Endothelial cell of umbilical vein (primary cell): ENCODE results near the gene NR5A1. TPM values are rescaled to one million over a fixed set of nuclear protein-coding genes. Genes with fewer than 3 reads are reported as not detected.

Experiments
- BruUV-seq: library from RNA; stranded (reverse); fragments of 400-500 nt; replicated peaks from 2 replicates; lab custom pipeline; 2021; lab: Mats Ljungman, UMichigan
- CTCF ChIA-PET: fragments of 300-600, 350-600 bp; sonication (Branson Sonifier 250); formaldehyde crosslinking; loops from one replicate; lab custom pipeline; 2021; ENCODE audit warnings: antibody characterized with exemption, inconsistent platforms; lab: Charles Lee
- POLR2A ChIA-PET: fragments of 300-600, 350-600 bp; sonication (Branson Sonifier 250); formaldehyde crosslinking; loops from one replicate; lab custom pipeline; 2021; ENCODE audit warnings: antibody characterized with exemption, inconsistent platforms; lab: Charles Lee
- DNase-seq: peaks from one replicate; pipeline ENCODE4 v3.0.0-alpha.2; 2011; ENCODE audit warnings: low read depth, low spot score
- FAIRE-seq: peaks from 2 replicates; lab custom pipeline; 2011; peaks lifted over from hg19 to GRCh38; lab: Jason Lieb, UNC
- H2AFZ ChIP-seq: 2 replicates; pipeline ENCODE4 v1.6.0; 2012; ENCODE audit warnings: low read depth, low read length, control low read depth, inconsistent platforms
- H3K27ac ChIP-seq: 2 replicates; pipeline ENCODE4 v1.5.1; 2011; ENCODE audit warnings: low read depth, mild to moderate bottlenecking, control low read depth, low read length, moderate library complexity; ENCODE audit not compliant: insufficient read depth
- H3K27me3 ChIP-seq, 2 experiments: 2 replicates each; pipeline versions ENCODE4 v1.6.0 to v1.6.1; 2011; ENCODE audit warnings: low read length in 2 of 2, mixed read lengths in 1 of 2; ENCODE audit not compliant: control insufficient read depth in 2 of 2, insufficient read depth in 2 of 2
- H3K36me3 ChIP-seq, 2 experiments: 2 replicates in 1 of 2; 3 replicates in 1 of 2; pipeline ENCODE4 v1.5.1; 2011; ENCODE audit warnings: low read length in 2 of 2, mild to moderate bottlenecking in 1 of 2, moderate library complexity in 1 of 2; ENCODE audit not compliant: control insufficient read depth in 2 of 2, insufficient read depth in 2 of 2; ENCODE audit errors: extremely low read depth in 1 of 2
- H3K4me1 ChIP-seq: 3 replicates; pipeline ENCODE4 v1.5.1; 2011; ENCODE audit warnings: mild to moderate bottlenecking, low read length; ENCODE audit not compliant: control insufficient read depth, insufficient read depth; ENCODE audit errors: extremely low read depth
- H3K4me2 ChIP-seq: 2 replicates; pipeline ENCODE4 v1.6.1; 2011; ENCODE audit warnings: low read length, control low read depth, mixed read lengths; ENCODE audit not compliant: insufficient read depth
- H3K4me3 ChIP-seq, 3 experiments: fragments of 200-600 bp in 1 of 3; sonication (generic), shearing (Covaris generic) in 1 of 3; replicated peaks in 1 of 3; 2 replicates each; pipeline ENCODE4 v1.5.1; 2011 to 2016; ENCODE audit warnings: control low read depth in 3 of 3, low read length in 3 of 3, mild to moderate bottlenecking in 2 of 3, inconsistent platforms in 1 of 3, low read depth in 1 of 3, moderate library complexity in 1 of 3; ENCODE audit not compliant: insufficient read depth in 1 of 3
- H3K79me2 ChIP-seq: 2 replicates; pipeline ENCODE4 v1.6.0; 2012; ENCODE audit warnings: low read length, inconsistent platforms; ENCODE audit not compliant: control insufficient read depth, insufficient read depth
- H3K9ac ChIP-seq: replicated peaks from 2 replicates; pipeline ENCODE3; 2011; ENCODE audit warnings: low read length, control low read depth; ENCODE audit not compliant: insufficient read depth; ENCODE audit errors: extremely low read depth
- H3K9me1 ChIP-seq: replicated peaks from 3 replicates; pipeline ENCODE4 v1.6.0; 2011; ENCODE audit warnings: mild to moderate bottlenecking, low read length; ENCODE audit not compliant: control insufficient read depth, insufficient read depth; ENCODE audit errors: extremely low read depth
- H3K9me3 ChIP-seq: replicated peaks from 2 replicates; pipeline ENCODE4 v1.5.1; 2012; ENCODE audit warnings: low read length, inconsistent platforms; ENCODE audit not compliant: control insufficient read depth, insufficient read depth
- H4K20me1 ChIP-seq: replicated peaks from 2 replicates; pipeline ENCODE3; 2011; ENCODE audit warnings: mild to moderate bottlenecking, low read length; ENCODE audit not compliant: control insufficient read depth, insufficient read depth; ENCODE audit errors: extremely low read depth
- EZH2 ChIP-seq: IDR thresholded peaks from 2 replicates; pipeline ENCODE4 v1.6.1; 2012; ENCODE audit warnings: borderline replicate concordance, low read depth, mild to moderate bottlenecking, moderate library complexity, low read length, inconsistent platforms; ENCODE audit not compliant: severe bottlenecking
- FOS ChIP-seq: IDR thresholded peaks from 2 replicates; pipeline ENCODE4 v1.6.1; 2011; ENCODE audit warnings: mild to moderate bottlenecking, low read length, moderate library complexity, borderline replicate concordance; ENCODE audit not compliant: insufficient read depth
- GATA2 ChIP-seq: IDR thresholded peaks from 2 replicates; pipeline ENCODE4 v1.7.0; 2011; ENCODE audit warnings: low read depth, mild to moderate bottlenecking, moderate library complexity, mixed read lengths, low read length; ENCODE audit not compliant: insufficient read length, insufficient read depth
- JUN ChIP-seq: IDR thresholded peaks from 2 replicates; pipeline ENCODE4 v1.6.1; 2011; ENCODE audit warnings: borderline replicate concordance, low read depth; ENCODE audit not compliant: insufficient read length, insufficient read depth
- MAX ChIP-seq: IDR thresholded peaks from 2 replicates; pipeline ENCODE4 v1.6.1; 2011; ENCODE audit not compliant: insufficient read depth, insufficient read length
- MYC ChIP-seq: IDR thresholded peaks from one replicate; pipeline ENCODE4 v1.6.1; 2011; ENCODE audit warnings: mild to moderate bottlenecking, low read depth, low read length
- POLR2A ChIP-seq: IDR thresholded peaks from 2 replicates; pipeline ENCODE4 v1.6.1; 2012; ENCODE audit warnings: low read depth, mild to moderate bottlenecking, control low read depth, low read length
- POLR2AphosphoS5 ChIP-seq: IDR thresholded peaks from 2 replicates; pipeline ENCODE4 v1.6.1; 2012; ENCODE audit warnings: low read depth, mild to moderate bottlenecking, control low read depth, low read length, moderate library complexity; ENCODE audit not compliant: insufficient read depth
- dilution Hi-C: fragments of 300-500 bp; cut with MboI; formaldehyde crosslinking; loops from one replicate; pipeline ENCODE4 v1.15.0; 2019; ENCODE audit warnings: low sequenced_read_pairs; ENCODE audit not compliant: extremely low pct_ligation_motif_present
- intact Hi-C: fragments of 100-400 bp; cut with micrococcal nuclease; formaldehyde crosslinking; loops from one replicate; pipeline ENCODE4 v1.10.0; 2022
- polyA plus RNA-seq, 4 experiments: library from polyadenylated mRNA; depleted of rRNA in 3 of 4; stranded (reverse) in 3 of 4; unstranded in 1 of 4; fragments of >200 nt; gene quantifications; 2 replicates each; pipeline versions ENCODE4 v1.2.1 to v1.2.3, GENCODE V29; 2011 to 2012; ENCODE audit warnings: missing spikeins in 1 of 4
- total RNA-seq: library from RNA; stranded (reverse); gene quantifications from 2 replicates; pipeline ENCODE4 v1.2.3, GENCODE V29; 2021
- TF ChIP-seq, protein P1 (sequence below), 2 donors: IDR thresholded peaks; 1 replicate in 1 of 2; 2 replicates in 1 of 2; pipeline ENCODE4 v1.5.1; 2011; ENCODE audit warnings: low read length in 2 of 2, mild to moderate bottlenecking in 2 of 2, moderate library complexity in 2 of 2, control low read depth in 1 of 2, inconsistent platforms in 1 of 2, low read depth in 1 of 2; ENCODE audit not compliant: insufficient read depth in 1 of 2; ENCODE audit errors: extremely low read depth in 1 of 2

The NR5A1 gene
- total and polyA plus RNA-seq, 2 donors (not counting 3 experiments of a cell fraction or from before 2014, with no cell fraction given): not detected

GRCh38 chr9:124479947-124480620, 27.1 kb downstream of the NR5A1 start:
- Histone ChIP-seq H3K27me3 (peaks cover 20 to 33% of the 10 kb centered on the region in 2 experiments), H4K20me1 (no peaks in the 10 kb centered on the region), H2AFZ (no peak overlapping the region), H3K79me2 (no peaks in the 10 kb centered on the region), H3K4me2 (no peak overlapping the region), H3K4me1 (no peaks in the 10 kb centered on the region), H3K27ac (no peak overlapping the region), H3K9me3 (no peaks in the 10 kb centered on the region), H3K36me3 (no peaks in the 10 kb centered on the region), H3K9me1 (no peaks in the 10 kb centered on the region), H3K9ac (no peak overlapping the region), H3K4me3 (no peak overlapping the region)
- dilution Hi-C loops: no loop called here
- FAIRE-seq: no peak
- DNase-seq: no peak
- CTCF ChIA-PET: interaction anchor here (1.1 to 1.2 kb wide), 2 partner anchors 57 to 61 kb away, joined by 3 to 6 read pairs; no protein-coding TSS in a partner anchor
- no TSS peak for BruUV-seq
- intact Hi-C loops: loop anchor here (1.0 kb wide), 1 partner anchor 61 kb away; no protein-coding TSS in a partner anchor
- POLR2A ChIA-PET: no interaction called here
- no peak for TF ChIP-seq MYC
- no peak for TF ChIP-seq JUN
- TF ChIP-seq POLR2AphosphoS5: no peak
- TF ChIP-seq POLR2A: no peak
- TF ChIP-seq FOS: no peak
- TF ChIP-seq GATA2: no peak
- no peak for TF ChIP-seq MAX
- no peak for TF ChIP-seq EZH2
- TF ChIP-seq, protein P1, sequence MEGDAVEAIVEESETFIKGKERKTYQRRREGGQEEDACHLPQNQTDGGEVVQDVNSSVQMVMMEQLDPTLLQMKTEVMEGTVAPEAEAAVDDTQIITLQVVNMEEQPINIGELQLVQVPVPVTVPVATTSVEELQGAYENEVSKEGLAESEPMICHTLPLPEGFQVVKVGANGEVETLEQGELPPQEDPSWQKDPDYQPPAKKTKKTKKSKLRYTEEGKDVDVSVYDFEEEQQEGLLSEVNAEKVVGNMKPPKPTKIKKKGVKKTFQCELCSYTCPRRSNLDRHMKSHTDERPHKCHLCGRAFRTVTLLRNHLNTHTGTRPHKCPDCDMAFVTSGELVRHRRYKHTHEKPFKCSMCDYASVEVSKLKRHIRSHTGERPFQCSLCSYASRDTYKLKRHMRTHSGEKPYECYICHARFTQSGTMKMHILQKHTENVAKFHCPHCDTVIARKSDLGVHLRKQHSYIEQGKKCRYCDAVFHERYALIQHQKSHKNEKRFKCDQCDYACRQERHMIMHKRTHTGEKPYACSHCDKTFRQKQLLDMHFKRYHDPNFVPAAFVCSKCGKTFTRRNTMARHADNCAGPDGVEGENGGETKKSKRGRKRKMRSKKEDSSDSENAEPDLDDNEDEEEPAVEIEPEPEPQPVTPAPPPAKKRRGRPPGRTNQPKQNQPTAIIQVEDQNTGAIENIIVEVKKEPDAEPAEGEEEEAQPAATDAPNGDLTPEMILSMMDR (IDR thresholded peaks at IDR 0.05; ENCODE audit: extremely low read depth in 1 of 2, insufficient read depth in 1 of 2, low read depth in 1 of 2, low read length in 2 of 2): no peak
